ENCODE data around the gene TSPEAR.

GRCh38 chr21:44534688-44535087 is 176.7 kb downstream of the TSPEAR start:
- TF ChIP-seq CTCF (IDR thresholded peaks at IDR 0.05; ENCODE audit: insufficient read depth, low read length, poor library complexity, severe bottlenecking) (no peak), EZH2phosphoT487 (conservative IDR thresholded peaks at IDR 0.05; ENCODE audit: low read length) (no peak)

All from SU-DHL-6 (cell line).